GM23248 (cell line): Measurements from ENCODE around the gene KLF13. TPM values are rescaled to one million over a fixed set of nuclear protein-coding genes. Genes with fewer than 3 reads are reported as not detected.

ENCODE experiments used
- DNase-seq: peaks from one replicate; pipeline ENCODE4 v3.0.0-alpha.2; 2015
- H2AFZ ChIP-seq: fragments of 200-600 bp; sonication (generic); 2 replicates; pipeline ENCODE4 v1.6.1; 2016; ENCODE audit warnings: antibody characterized with exemption
- H3F3A ChIP-seq: fragments of 200-600 bp; sonication (generic); 2 replicates; pipeline ENCODE4 v1.6.1; 2016; ENCODE audit warnings: mild to moderate bottlenecking, antibody characterized with exemption, mixed run types; ENCODE audit not compliant: insufficient read depth
- H3K27ac ChIP-seq: fragments of 200-600 bp; sonication (generic); 2 replicates; pipeline ENCODE4 v1.5.1; 2016; ENCODE audit warnings: mild to moderate bottlenecking
- H3K27me3 ChIP-seq: fragments of 200-600 bp; sonication (generic); replicated peaks from 2 replicates; pipeline ENCODE4 v1.6.1; 2016; ENCODE audit warnings: mild to moderate bottlenecking; ENCODE audit not compliant: insufficient read depth
- H3K36me3 ChIP-seq: fragments of 200-600 bp; sonication (generic); 2 replicates; pipeline ENCODE4 v1.6.1; 2016; ENCODE audit warnings: low read depth, mild to moderate bottlenecking
- H3K4me1 ChIP-seq: fragments of 200-600 bp; sonication (generic); 2 replicates; pipeline ENCODE4 v1.6.1; 2016; ENCODE audit warnings: mild to moderate bottlenecking; ENCODE audit not compliant: insufficient read depth
- H3K4me2 ChIP-seq: fragments of 200-600 bp; sonication (generic); one replicate; pipeline ENCODE4 v1.6.1; 2016; ENCODE audit warnings: mild to moderate bottlenecking; ENCODE audit not compliant: unreplicated experiment
- H3K4me3 ChIP-seq: fragments of 200-600 bp; sonication (generic); 2 replicates; pipeline ENCODE4 v1.5.1; 2016; ENCODE audit warnings: mild to moderate bottlenecking
- H3K79me2 ChIP-seq: fragments of 200-600 bp; sonication (generic); 2 replicates; pipeline ENCODE4 v1.6.1; 2016; ENCODE audit warnings: mild to moderate bottlenecking; ENCODE audit not compliant: insufficient read depth
- H3K9ac ChIP-seq: fragments of 200-600 bp; sonication (generic); 2 replicates; pipeline ENCODE4 v1.6.1; 2016; ENCODE audit warnings: mild to moderate bottlenecking
- H3K9me2 ChIP-seq: fragments of 200-600 bp; sonication (generic); 2 replicates; pipeline ENCODE4 v1.6.1; 2016; ENCODE audit warnings: mixed run types, mild to moderate bottlenecking, moderate library complexity; ENCODE audit not compliant: insufficient read depth
- H3K9me3 ChIP-seq: fragments of 200-600 bp; sonication (generic); one replicate; pipeline ENCODE4 v1.6.1; 2017; ENCODE audit warnings: low read depth
- H4K20me1 ChIP-seq: fragments of 200-600 bp; sonication (generic); 2 replicates; pipeline ENCODE4 v1.6.0; 2016; ENCODE audit not compliant: insufficient read depth
- EZH2 ChIP-seq: fragments of 200-600 bp; sonication (generic); IDR thresholded peaks from 2 replicates; pipeline ENCODE4 v1.6.1; 2018; ENCODE audit warnings: antibody characterized with exemption, mild to moderate bottlenecking; ENCODE audit not compliant: insufficient read depth, poor library complexity, severe bottlenecking
- EZH2phosphoT487 ChIP-seq: fragments of 200-600 bp; sonication (generic); IDR thresholded peaks from 2 replicates; pipeline ENCODE4 v1.6.1; 2018; ENCODE audit warnings: antibody characterized with exemption, moderate library complexity, mild to moderate bottlenecking, low read depth; ENCODE audit not compliant: insufficient read depth
- WGBS, 2 experiments: methylation state at CpG; one replicate each; pipeline ENCODE4 v1.1.6; 2015 to 2017; ENCODE audit warnings: low lambda C conversion rate in 2 of 2, low coverage in 1 of 2; ENCODE audit errors: missing lambda C conversion rate in 2 of 2; 5-methylcytosine and 5-hydroxymethylcytosine counted together
- in situ Hi-C: fragments of 300-500 bp; cut with MboI; formaldehyde crosslinking; loops from 2 replicates; pipeline ENCODE4 v1.15.0; 2020
- polyA plus RNA-seq: library from polyadenylated mRNA; unstranded; fragments of >200 nt; fragmentation: Nextera tagmentation; extraction: Ambion mirVana; gene quantifications from 2 replicates; pipeline ENCODE4 v1.2.1, GENCODE V29; 2016
- total RNA-seq: library from RNA; depleted of rRNA; stranded (reverse); fragments of >200 nt; shearing (Covaris generic); gene quantifications from 2 replicates; pipeline ENCODE4 v1.2.3, GENCODE V29; 2014

Gene KLF13
- total and polyA plus RNA-seq, 2 experiments from 2014 or later: 8.0 to 38.9 TPM

DNA sequence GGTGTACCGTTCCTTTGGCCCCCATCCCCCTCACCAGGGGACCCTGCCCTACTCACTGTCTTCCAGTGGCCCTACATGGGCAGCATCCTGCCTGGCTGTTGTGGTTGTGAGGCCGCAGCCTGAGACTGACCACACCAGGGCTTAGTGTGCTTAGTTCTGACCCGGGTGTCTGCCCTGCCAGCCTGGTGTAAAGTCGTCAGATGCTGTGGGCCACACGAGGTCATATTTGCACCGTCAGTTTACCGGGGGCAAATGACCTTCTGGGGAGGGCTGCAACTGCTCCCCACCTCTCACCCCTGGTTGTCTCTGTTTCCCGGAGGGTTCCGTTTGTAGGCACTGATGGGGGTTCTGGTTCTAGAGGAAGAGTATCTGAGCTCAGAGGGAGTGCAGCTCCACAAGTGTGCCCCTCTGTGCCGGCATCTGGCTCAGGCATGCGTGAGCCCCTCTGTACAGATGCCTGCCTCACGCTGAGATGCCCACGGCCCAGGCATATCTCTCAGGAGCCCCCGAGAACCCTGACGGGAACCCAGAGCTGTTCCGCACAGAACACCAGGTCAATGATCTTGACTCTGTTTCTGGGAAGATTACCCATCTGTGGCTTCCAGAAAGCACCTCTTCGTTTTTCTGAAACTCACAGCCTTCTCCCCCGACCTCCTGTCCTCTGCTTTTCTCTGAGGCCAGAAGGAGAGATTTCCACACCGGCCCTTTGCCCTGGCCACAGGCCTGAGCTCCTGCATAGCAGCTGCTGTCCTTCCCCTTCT is 19.2 kb downstream of the KLF13 start:
- no peak overlapping the region for H3K27ac ChIP-seq
- DNase-seq: no peak
- TF ChIP-seq EZH2 (no peak), EZH2phosphoT487 (no peak)
- H3K9me3 ChIP-seq: no peaks in the 10 kb centered on the region
- H4K20me1 ChIP-seq: peaks cover 4% of the 10 kb centered on the region
- in situ Hi-C loops: no loop called here
- no peak overlapping the region for H3K4me2 ChIP-seq
- no peaks in the 10 kb centered on the region for H3K36me3 ChIP-seq
- H3K79me2 ChIP-seq: peaks cover 100% of the 10 kb centered on the region
- H3K4me1 ChIP-seq: peaks cover 11% of the 10 kb centered on the region
- H2AFZ ChIP-seq: no peak overlapping the region
- 0 out of 2 replicates have a peak, but pooled peaks cover 4% of the 10 kb centered on the region for H3F3A ChIP-seq
- H3K9me2 ChIP-seq: no peaks in the 10 kb centered on the region
- H3K4me3 ChIP-seq: no peak overlapping the region
- WGBS, 2 experiments: 58 to 60% methylated on average over 19 of the region's 19 CpGs
- H3K27me3 ChIP-seq: no peaks in the 10 kb centered on the region
- peak overlapping the region; percentile 40 for H3K9ac ChIP-seq

DNA sequence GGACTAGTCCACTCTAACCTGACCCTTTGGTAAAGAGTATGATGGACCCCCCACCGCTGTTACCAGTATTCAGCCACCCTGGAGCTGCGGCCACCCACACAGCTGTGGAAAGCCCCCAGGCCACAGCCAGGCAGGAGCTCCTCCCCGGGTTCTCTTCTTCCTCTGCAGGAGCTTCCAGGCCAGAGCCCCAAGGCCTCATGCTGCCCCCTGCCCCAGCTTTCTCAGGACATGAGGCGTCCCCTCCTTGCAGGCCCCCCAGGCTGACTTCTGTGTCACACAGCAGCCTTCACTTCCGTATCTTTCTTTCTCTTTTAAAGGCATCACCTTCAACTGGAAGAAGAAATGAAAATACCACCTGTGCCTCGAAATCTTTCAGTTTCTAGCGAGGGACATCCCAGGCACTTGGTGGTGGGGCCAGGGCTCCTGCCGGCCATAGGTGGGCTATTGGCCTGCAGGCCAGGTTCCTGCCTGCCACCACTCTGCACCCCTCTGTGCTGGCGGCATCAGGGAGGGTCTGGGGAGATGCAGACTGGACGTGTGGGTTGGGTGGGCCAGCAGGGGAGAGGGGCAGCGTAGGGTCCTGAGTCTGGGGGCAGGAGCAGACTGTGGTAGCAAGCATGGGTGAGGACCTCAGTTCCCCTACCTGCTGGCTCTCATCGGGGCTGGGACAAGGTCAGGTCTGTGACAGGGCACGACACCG is 19.9 kb downstream of the KLF13 start:
- no peak overlapping the region for H3K4me2 ChIP-seq

GRCh38 chr15:31347067-31347975 is 20.7 kb downstream of the KLF13 start:
- Histone ChIP-seq H3K36me3 (no peaks in the 10 kb centered on the region), H3K4me3 (no peak overlapping the region), H2AFZ (no peak overlapping the region), H3K9ac (no peak overlapping the region), H4K20me1 (peaks cover 4% of the 10 kb centered on the region), H3K27ac (no peak overlapping the region), H3K27me3 (no peaks in the 10 kb centered on the region), H3K4me2 (no peak overlapping the region), H3F3A (no peaks in the 10 kb centered on the region), H3K9me2 (no peaks in the 10 kb centered on the region), H3K79me2 (peaks cover 100% of the 10 kb centered on the region), H3K4me1 (peaks cover 15% of the 10 kb centered on the region), H3K9me3 (no peaks in the 10 kb centered on the region)
- in situ Hi-C loops: no loop called here
- 82 to 87% methylated on average over 14 of the region's 14 CpGs for WGBS, 2 experiments
- TF ChIP-seq EZH2: no peak
- no peak for TF ChIP-seq EZH2phosphoT487
- no peak for DNase-seq

More for the DNA sequence above, 19.9 kb downstream of the KLF13 start:
- Histone ChIP-seq H4K20me1 (peaks cover 4% of the 10 kb centered on the region), H3K27ac (no peak overlapping the region), H3K4me3 (no peak overlapping the region), H3K4me1 (peaks cover 11% of the 10 kb centered on the region), H2AFZ (no peak overlapping the region), H3F3A (no peaks in the 10 kb centered on the region), H3K36me3 (no peaks in the 10 kb centered on the region), H3K9me3 (no peaks in the 10 kb centered on the region), H3K27me3 (no peaks in the 10 kb centered on the region), H3K9me2 (no peaks in the 10 kb centered on the region), H3K9ac (0 out of 2 replicates have a peak overlapping the region, but pooled peaks have one; percentile 40), H3K79me2 (peaks cover 100% of the 10 kb centered on the region)
- DNase-seq: no peak
- in situ Hi-C loops: no loop called here
- no peak for TF ChIP-seq EZH2phosphoT487
- no peak for TF ChIP-seq EZH2
- 78 to 81% methylated on average over 13 to 14 of the region's 14 CpGs for whole genome bisulfite sequencing, 2 experiments
